ENCODE measurements around the gene RSPO4.

Gene RSPO4

DNA sequence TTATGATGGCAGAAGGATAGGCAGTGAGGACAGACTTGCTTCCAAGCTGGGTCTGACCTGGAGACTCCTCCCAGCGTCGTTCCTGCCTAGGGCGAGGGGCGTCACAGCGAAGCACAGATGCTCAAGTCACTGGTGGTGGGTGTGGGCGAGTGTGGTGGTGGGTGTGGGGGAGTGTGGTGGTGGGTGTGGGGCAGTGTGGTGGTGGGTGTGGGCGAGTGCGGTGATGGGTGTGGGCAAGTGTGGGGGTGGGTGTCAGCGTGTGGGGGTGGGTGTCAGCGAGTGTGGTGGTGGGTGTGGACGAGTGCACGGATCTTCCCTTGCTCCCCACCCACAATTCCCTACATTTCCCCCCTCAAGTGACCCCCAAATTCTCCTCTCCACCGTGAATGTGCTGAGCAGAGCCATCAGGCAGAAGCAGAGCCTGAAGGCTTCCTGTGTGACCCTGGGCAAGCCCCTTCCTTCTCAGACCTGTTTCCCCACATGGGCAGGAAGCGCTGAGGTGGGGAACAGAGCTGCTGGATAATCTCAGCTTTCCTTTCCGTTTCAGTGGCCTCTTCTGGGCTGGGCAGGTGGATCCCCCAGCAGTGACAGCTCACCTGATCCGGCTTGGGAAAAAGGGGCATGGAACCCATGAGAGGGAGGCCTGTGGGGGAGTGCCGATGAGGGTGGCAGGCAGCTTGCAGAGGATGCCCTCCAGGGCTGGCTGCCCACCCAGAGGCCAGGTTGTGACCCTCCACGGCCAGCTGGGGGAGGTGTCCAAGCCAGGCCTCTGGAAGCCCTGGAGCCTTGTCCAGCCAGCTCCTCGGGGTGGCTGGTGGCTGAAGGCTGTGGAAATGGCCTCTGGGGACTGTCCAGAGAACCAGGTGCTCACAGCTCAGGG, 42.9 kb downstream of the RSPO4 start:
- no peak for DNase-seq
- TF ChIP-seq CTCF (IDR thresholded peaks at IDR 0.05; ENCODE audit: low read depth, low read length, missing control alignments) = no peak
- in situ Hi-C loops (cut with HindIII; ENCODE audit: low pct_ligation_motif_present, low sequenced_read_pairs) = no loop called here
- H3K36me3 ChIP-seq (replicated peaks) = no peaks in the 10 kb centered on the region
- no peak overlapping the region for H3K27ac ChIP-seq
- H3K4me3 ChIP-seq (ENCODE audit: low read depth, low read length) = no peak overlapping the region
- no peaks in the 10 kb centered on the region for H3K27me3 ChIP-seq (replicated peaks)

GRCh38 chr20:957544-957943, 44.6 kb downstream of the RSPO4 start:
- Histone ChIP-seq H3K27me3 (replicated peaks) (no peaks in the 10 kb centered on the region), H3K4me3 (ENCODE audit: low read depth, low read length) (no peak overlapping the region), H3K36me3 (replicated peaks) (no peaks in the 10 kb centered on the region), H3K27ac (no peak overlapping the region)
- in situ Hi-C loops (cut with HindIII; ENCODE audit: low pct_ligation_motif_present, low sequenced_read_pairs) = no loop called here
- peak; percentile 5 for DNase-seq
- TF ChIP-seq CTCF (IDR thresholded peaks at IDR 0.05; ENCODE audit: low read depth, low read length, missing control alignments) = peak; percentile 17

GRCh38 chr20:956330-956951, 45.7 kb downstream of the RSPO4 start:
- peak; percentile 43 for DNase-seq
- peak; percentile 97 for TF ChIP-seq CTCF (IDR thresholded peaks at IDR 0.05; ENCODE audit: low read depth, low read length, missing control alignments)
- Histone ChIP-seq H3K27me3 (replicated peaks) (no peaks in the 10 kb centered on the region), H3K27ac (no peak overlapping the region), H3K4me3 (ENCODE audit: low read depth, low read length) (no peak overlapping the region), H3K36me3 (replicated peaks) (no peaks in the 10 kb centered on the region)
- in situ Hi-C loops (cut with HindIII; ENCODE audit: low pct_ligation_motif_present, low sequenced_read_pairs) = no loop called here

DNA sequence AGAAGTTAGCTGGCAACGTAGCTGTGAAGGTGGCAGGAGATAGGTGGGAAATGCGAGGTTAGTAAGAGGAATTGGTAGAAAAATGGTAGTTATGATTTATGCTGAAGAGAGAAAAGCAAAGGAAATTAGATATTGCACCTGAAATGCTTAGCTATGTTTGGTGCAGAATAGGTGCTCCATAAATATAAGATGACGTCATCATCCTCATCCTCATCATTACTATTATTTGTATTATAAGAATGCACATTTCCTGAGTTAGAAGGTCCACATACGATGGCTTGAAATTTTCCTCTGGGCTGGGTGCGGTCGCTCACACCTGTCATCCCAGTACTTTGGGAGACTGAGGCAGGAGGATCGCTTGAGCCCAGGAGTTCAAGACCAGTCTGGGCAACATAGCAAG, 46.5 kb downstream of the RSPO4 start:
- in situ Hi-C loops (cut with HindIII; ENCODE audit: low pct_ligation_motif_present, low sequenced_read_pairs) = no loop called here
- Histone ChIP-seq H3K27me3 (replicated peaks) (no peaks in the 10 kb centered on the region), H3K4me3 (ENCODE audit: low read depth, low read length) (no peak overlapping the region), H3K36me3 (replicated peaks) (no peaks in the 10 kb centered on the region), H3K27ac (no peak overlapping the region)
- TF ChIP-seq CTCF (IDR thresholded peaks at IDR 0.05; ENCODE audit: low read depth, low read length, missing control alignments) = no peak
- no peak for DNase-seq

- in situ Hi-C loops (cut with HindIII; ENCODE audit: low pct_ligation_motif_present, low sequenced_read_pairs) = no loop called here
- TF ChIP-seq CTCF (IDR thresholded peaks at IDR 0.05; ENCODE audit: low read depth, low read length, missing control alignments) = no peak
- Histone ChIP-seq H3K4me3 (ENCODE audit: low read depth, low read length) (no peak overlapping the region), H3K27ac (no peak overlapping the region), H3K27me3 (replicated peaks) (no peaks in the 10 kb centered on the region), H3K36me3 (replicated peaks) (no peaks in the 10 kb centered on the region)
- DNase-seq = no peak
Observed at GRCh38 chr20:955111-955510, 47.0 kb downstream of the RSPO4 start.
